ENCODE data around the gene PREX1. TPM values are rescaled to one million over a fixed set of nuclear protein-coding genes. Genes with fewer than 3 reads are reported as not detected.

The PREX1 gene
- total and polyA plus RNA-seq, 2 of the 4 experiments (the other 2 are of a cell fraction), result 0.67 to 0.72 TPM

DNA sequence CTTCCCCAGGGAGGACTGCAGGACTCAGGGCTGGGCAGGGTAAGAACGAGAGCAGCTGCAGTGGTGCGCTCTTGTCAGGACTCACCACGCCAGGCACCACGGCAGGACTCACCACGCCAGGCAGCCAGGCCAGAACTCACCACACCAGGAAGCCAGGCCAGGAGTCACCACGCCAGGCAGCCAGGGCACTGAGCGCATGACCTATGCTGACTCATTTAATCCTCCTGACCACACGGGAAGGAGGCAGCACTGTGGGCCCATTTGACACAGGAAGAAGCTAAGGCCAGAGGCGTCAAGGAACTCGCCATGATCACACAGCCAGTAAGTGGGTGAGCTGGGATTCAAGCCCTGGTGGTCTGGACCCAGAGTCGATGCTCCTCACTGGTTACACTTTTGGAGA, 189.3 kb downstream of the PREX1 start:
- Histone ChIP-seq H3K27me3 (ENCODE audit: control insufficient read depth, insufficient read depth, low read length) (peaks cover 2% of the 10 kb centered on the region; the same call in 1 of the 2 replicates), H2BK15ac (ENCODE audit: low read depth, low read length) (no peak overlapping the region), H3K56ac (ENCODE audit: extremely low read depth, insufficient read depth, low read length) (no peak overlapping the region), H2BK20ac (ENCODE audit: low read depth, low read length) (no peak overlapping the region), H2BK120ac (ENCODE audit: low read depth, low read length) (no peak overlapping the region), H3K9me3 (ENCODE audit: control insufficient read depth, insufficient read depth, low read length) (no peaks in the 10 kb centered on the region), H2BK5ac (ENCODE audit: low read depth, low read length, poor library complexity, severe bottlenecking) (no peak overlapping the region), H3K14ac (replicated peaks; ENCODE audit: low read depth, low read length) (no peak overlapping the region; the same call in 1 of the 2 replicates), H3K4me1 (ENCODE audit: control insufficient read depth, insufficient read depth, low read length) (no peaks in the 10 kb centered on the region), H4K20me1 (ENCODE audit: insufficient read depth, low read length) (peaks cover 4% of the 10 kb centered on the region; the same call in 1 of the 2 replicates), H3K18ac (ENCODE audit: low read depth, low read length) (no peak overlapping the region), H3K79me1 (ENCODE audit: low read depth in 1 of 2, low read length in 2 of 2) (no peaks in the 10 kb centered on the region), H3K23ac (ENCODE audit: low read depth, low read length) (no peak overlapping the region), H3K4ac (ENCODE audit: low read depth, low read length) (no peak overlapping the region), H3K27ac (ENCODE audit: insufficient read depth, low read length) (no peak overlapping the region), H2AK5ac (ENCODE audit: low read depth, low read length) (no peak overlapping the region), H4K5ac (ENCODE audit: low read depth, low read length) (no peak overlapping the region), H3K9ac (ENCODE audit: low read depth, low read length) (no peak overlapping the region), H3K36me3 (ENCODE audit: control insufficient read depth, insufficient read depth, low read length) (no peaks in the 10 kb centered on the region), H4K8ac (ENCODE audit: low read depth in 2 of 2, low read length in 2 of 2) (no peak overlapping the region), H3K9me1 (ENCODE audit: insufficient read depth, low read length) (peaks cover 5% of the 10 kb centered on the region; the same call in 1 of the 2 replicates), H3K4me3 (ENCODE audit: insufficient read depth, low read depth, low read length) (no peak overlapping the region), H4K91ac (ENCODE audit: insufficient read depth, low read depth, low read length) (no peak overlapping the region), H2AK9ac (replicated peaks; ENCODE audit: low read depth, low read length, poor library complexity) (no peak overlapping the region), H2AFZ (replicated peaks; ENCODE audit: low read length, poor library complexity) (no peak overlapping the region), H3K4me2 (ENCODE audit: low read depth, low read length) (no peak overlapping the region)
- dilution Hi-C loops (cut with HindIII; ENCODE audit: low sequenced_read_pairs, unreplicated experiment) (no loop called here), in situ Hi-C loops (cut with MboI; ENCODE audit: low sequenced_read_pairs) (no loop called here), intact Hi-C loops (cut with micrococcal nuclease) (no loop called here)
- WGBS, 2 experiments (ENCODE audit: extremely low coverage in 2 of 2, insufficient read length in 1 of 2), result 67% methylated on average over 1 of the region's 11 CpGs; no CpG with 5 or more reads in 1 of the 2 experiments
- ChIA-PET POLR2A (ENCODE audit: unreplicated experiment) (no interaction called here), CTCF (no interaction called here)
- TF ChIP-seq NFE2L2 (IDR thresholded peaks at IDR 0.05; ENCODE audit: low read depth, low read length), result no peak
- no peak for TF ChIP-seq MAZ (IDR thresholded peaks at IDR 0.05; ENCODE audit: borderline replicate concordance, low read depth, low read length)
- TF ChIP-seq CHD1 (IDR thresholded peaks at IDR 0.05; ENCODE audit: low read depth, low read length), result no peak
- TF ChIP-seq RFX5 (IDR thresholded peaks at IDR 0.05; ENCODE audit: low read depth, low read length), result no peak
- TF ChIP-seq RAD21 (IDR thresholded peaks at IDR 0.05; ENCODE audit: low read length), result no peak
- TF ChIP-seq, protein P1, sequence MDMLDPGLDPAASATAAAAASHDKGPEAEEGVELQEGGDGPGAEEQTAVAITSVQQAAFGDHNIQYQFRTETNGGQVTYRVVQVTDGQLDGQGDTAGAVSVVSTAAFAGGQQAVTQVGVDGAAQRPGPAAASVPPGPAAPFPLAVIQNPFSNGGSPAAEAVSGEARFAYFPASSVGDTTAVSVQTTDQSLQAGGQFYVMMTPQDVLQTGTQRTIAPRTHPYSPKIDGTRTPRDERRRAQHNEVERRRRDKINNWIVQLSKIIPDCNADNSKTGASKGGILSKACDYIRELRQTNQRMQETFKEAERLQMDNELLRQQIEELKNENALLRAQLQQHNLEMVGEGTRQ (IDR thresholded peaks at IDR 0.05; ENCODE audit: low read depth, low read length), result no peak
- no peak for TF ChIP-seq POLR2A (IDR thresholded peaks at IDR 0.05; ENCODE audit: low read depth, low read length)
- no peak for TF ChIP-seq MXI1 (IDR thresholded peaks at IDR 0.05; ENCODE audit: borderline replicate concordance, low read depth, low read length)
- TF ChIP-seq, protein P2, sequence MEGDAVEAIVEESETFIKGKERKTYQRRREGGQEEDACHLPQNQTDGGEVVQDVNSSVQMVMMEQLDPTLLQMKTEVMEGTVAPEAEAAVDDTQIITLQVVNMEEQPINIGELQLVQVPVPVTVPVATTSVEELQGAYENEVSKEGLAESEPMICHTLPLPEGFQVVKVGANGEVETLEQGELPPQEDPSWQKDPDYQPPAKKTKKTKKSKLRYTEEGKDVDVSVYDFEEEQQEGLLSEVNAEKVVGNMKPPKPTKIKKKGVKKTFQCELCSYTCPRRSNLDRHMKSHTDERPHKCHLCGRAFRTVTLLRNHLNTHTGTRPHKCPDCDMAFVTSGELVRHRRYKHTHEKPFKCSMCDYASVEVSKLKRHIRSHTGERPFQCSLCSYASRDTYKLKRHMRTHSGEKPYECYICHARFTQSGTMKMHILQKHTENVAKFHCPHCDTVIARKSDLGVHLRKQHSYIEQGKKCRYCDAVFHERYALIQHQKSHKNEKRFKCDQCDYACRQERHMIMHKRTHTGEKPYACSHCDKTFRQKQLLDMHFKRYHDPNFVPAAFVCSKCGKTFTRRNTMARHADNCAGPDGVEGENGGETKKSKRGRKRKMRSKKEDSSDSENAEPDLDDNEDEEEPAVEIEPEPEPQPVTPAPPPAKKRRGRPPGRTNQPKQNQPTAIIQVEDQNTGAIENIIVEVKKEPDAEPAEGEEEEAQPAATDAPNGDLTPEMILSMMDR (conservative IDR thresholded peaks at IDR 0.05; ENCODE audit: low read depth, low read length), result no peak
- TF ChIP-seq BHLHE40 (IDR thresholded peaks at IDR 0.05; ENCODE audit: low read depth, low read length), result no peak
- TF ChIP-seq CEBPB (IDR thresholded peaks at IDR 0.05; ENCODE audit: low read depth, low read length), result no peak
- TF ChIP-seq SMC3 (IDR thresholded peaks at IDR 0.05; ENCODE audit: low read depth, low read length), result no peak
- peak; percentile 44 for ATAC-seq (ENCODE audit: low read depth)
- peak; percentile 51 for DNase-seq
- no TSS peak for BruUV-seq (replicated peaks)
